HG03135 (cell line): ENCODE results near the gene RRP7A.
"Not testable (repeated sequence)": the region's sequence is repeated elsewhere in the genome, so short reads cannot be mapped to it uniquely, and the experiment has no call there.

ENCODE experiments used
- ATAC-seq: cut with Tn5 transposase; IDR thresholded peaks from one replicate; pipeline ENCODE4 v1.9.1; 2021; ENCODE audit warnings: mild to moderate bottlenecking, moderate library complexity; ENCODE audit not compliant: unreplicated experiment

The RRP7A gene

GRCh38 chr22:42500161-42500835 lies 19.3 kb downstream of the RRP7A start:
- peak; percentile 57 for ATAC-seq

- not testable (repeated sequence) for ATAC-seq
Measured at GRCh38 chr22:42499773-42500160, 19.8 kb downstream of the RRP7A start.

- not testable (repeated sequence) for ATAC-seq
Measured at GRCh38 chr22:42495533-42496141, 24.0 kb downstream of the RRP7A start.

GRCh38 chr22:42493393-42493792 lies 26.2 kb downstream of the RRP7A start:
- no peak for ATAC-seq

- ATAC-seq, result no peak
Measured at GRCh38 chr22:42492323-42492690, 27.3 kb downstream of the RRP7A start.

- no peak for ATAC-seq
Measured at GRCh38 chr22:42490243-42490832, 29.3 kb downstream of the RRP7A start.

- ATAC-seq, result no peak
Measured at GRCh38 chr22:42489000-42489399, 30.6 kb downstream of the RRP7A start.

- ATAC-seq, result no peak
Measured at GRCh38 chr22:42484506-42484905, 35.1 kb downstream of the RRP7A start.

- ATAC-seq, result not testable (repeated sequence)
Measured at GRCh38 chr22:42483610-42484223, 35.9 kb downstream of the RRP7A start.

- no peak for ATAC-seq
Measured at GRCh38 chr22:42475122-42475521, 44.5 kb downstream of the RRP7A start.

GRCh38 chr22:42473484-42474193 lies 46.0 kb downstream of the RRP7A start:
- no peak for ATAC-seq

GRCh38 chr22:42472671-42473070 lies 46.9 kb downstream of the RRP7A start:
- ATAC-seq, result no peak

GRCh38 chr22:42471441-42471840 lies 48.2 kb downstream of the RRP7A start:
- no peak for ATAC-seq

GRCh38 chr22:42470366-42471082 lies 49.1 kb downstream of the RRP7A start:
- ATAC-seq, result no peak

GRCh38 chr22:42468841-42469240 lies 50.8 kb downstream of the RRP7A start:
- no peak for ATAC-seq

GRCh38 chr22:42462016-42462415 lies 57.6 kb downstream of the RRP7A start:
- ATAC-seq, result no peak

GRCh38 chr22:42461511-42461910 lies 58.1 kb downstream of the RRP7A start:
- ATAC-seq, result no peak
